ENCODE results near the gene TANGO2.
"Not testable (repeated sequence)": the region's sequence is repeated elsewhere in the genome, so short reads cannot be mapped to it uniquely, and the experiment has no call there.

The TANGO2 gene

GRCh38 chr22:20063271-20064139 lies 42.6 kb downstream of the TANGO2 start:
- no peak for DNase-seq (ENCODE audit: low spot score)

- no peak for DNase-seq (ENCODE audit: low spot score)
These were observed 43.2 kb downstream of the TANGO2 start for GRCh38 chr22:20064140-20064480.

GRCh38 chr22:20064545-20065262 lies 43.8 kb downstream of the TANGO2 start:
- no peak for DNase-seq (ENCODE audit: low spot score)

- DNase-seq (ENCODE audit: low spot score): no peak
These were observed 45.1 kb downstream of the TANGO2 start for GRCh38 chr22:20065896-20066616.

GRCh38 chr22:20066617-20067383 lies 45.9 kb downstream of the TANGO2 start:
- DNase-seq (ENCODE audit: low spot score): no peak

- DNase-seq (ENCODE audit: low spot score): not testable (repeated sequence)
These were observed 46.4 kb downstream of the TANGO2 start for GRCh38 chr22:20067384-20067682.

GRCh38 chr22:20068640-20069039 lies 47.7 kb downstream of the TANGO2 start:
- DNase-seq (ENCODE audit: low spot score): no peak

GRCh38 chr22:20069331-20070042 lies 48.6 kb downstream of the TANGO2 start:
- DNase-seq (ENCODE audit: low spot score): no peak

GRCh38 chr22:20071524-20071972 lies 50.6 kb downstream of the TANGO2 start:
- DNase-seq (ENCODE audit: low spot score): no peak

- DNase-seq (ENCODE audit: low spot score): no peak
These were observed 55.8 kb downstream of the TANGO2 start for GRCh38 chr22:20076627-20077172.

- peak; percentile 94 for DNase-seq (ENCODE audit: low spot score)
These were observed 59.0 kb downstream of the TANGO2 start, which contains the start of gene DGCR8 for GRCh38 chr22:20079745-20080444. DGCR8 (plus strand) TSS chr22:20080241; CDS start chr22:20085964, 5,723 bp downstream.

GRCh38 chr22:20080445-20080775 lies 59.5 kb downstream of the TANGO2 start:
- DNase-seq (ENCODE audit: low spot score): peak; percentile 45

GRCh38 chr22:20080776-20081654 lies 60.1 kb downstream of the TANGO2 start:
- DNase-seq (ENCODE audit: low spot score): peak; percentile 24

GRCh38 chr22:20083157-20083890 lies 62.4 kb downstream of the TANGO2 start:
- no peak for DNase-seq (ENCODE audit: low spot score)

GRCh38 chr22:20083891-20084546 lies 63.1 kb downstream of the TANGO2 start:
- no peak for DNase-seq (ENCODE audit: low spot score)

- no peak for DNase-seq (ENCODE audit: low spot score)
These were observed 63.9 kb downstream of the TANGO2 start for GRCh38 chr22:20084547-20085413.

GRCh38 chr22:20085651-20086050 lies 64.7 kb downstream of the TANGO2 start:
- DNase-seq (ENCODE audit: low spot score): no peak
